ENCODE data around the gene TMEM26.
"Not testable (repeated sequence)": the region's sequence is repeated elsewhere in the genome, so short reads cannot be mapped to it uniquely, and the experiment has no call there.

The TMEM26 gene

GRCh38 chr10:61398366-61399129 is 54.6 kb downstream of the TMEM26 start:
- no peak for DNase-seq

GRCh38 chr10:61397175-61397986 is 55.8 kb downstream of the TMEM26 start:
- no peak for DNase-seq

GRCh38 chr10:61391281-61391680 is 61.9 kb downstream of the TMEM26 start:
- DNase-seq = no peak

- no peak for DNase-seq
Observed at GRCh38 chr10:61390851-61391250, 62.3 kb downstream of the TMEM26 start.

- no peak for DNase-seq
Observed at GRCh38 chr10:61389887-61390286, 63.3 kb downstream of the TMEM26 start.

GRCh38 chr10:61388986-61389385 is 64.2 kb downstream of the TMEM26 start:
- DNase-seq = not testable (repeated sequence)

- no peak for DNase-seq
Observed at GRCh38 chr10:61385231-61386001, 67.8 kb downstream of the TMEM26 start.

- not testable (repeated sequence) for DNase-seq
Observed at GRCh38 chr10:61381153-61381552, 72.0 kb downstream of the TMEM26 start.

GRCh38 chr10:61378865-61379264 is 74.3 kb downstream of the TMEM26 start:
- DNase-seq = no peak

GRCh38 chr10:61376908-61377368 is 76.2 kb downstream of the TMEM26 start:
- no peak for DNase-seq

GRCh38 chr10:61376377-61376776 is 76.8 kb downstream of the TMEM26 start:
- no peak for DNase-seq

- no peak for DNase-seq
Observed at GRCh38 chr10:61366365-61366764, 86.8 kb downstream of the TMEM26 start.

- no peak for DNase-seq
Observed at GRCh38 chr10:61364619-61365018, 88.6 kb downstream of the TMEM26 start.

- no peak for DNase-seq
Observed at GRCh38 chr10:61363006-61363405, 90.2 kb downstream of the TMEM26 start.

GRCh38 chr10:61359452-61359851 is 93.7 kb downstream of the TMEM26 start:
- no peak for DNase-seq

GRCh38 chr10:61357687-61358086 is 95.5 kb downstream of the TMEM26 start:
- DNase-seq = no peak
